Hematopoietic multipotent progenitor cell treated with erythropoietin and hydrocortisone succinate and interleukin-3 and kit ligand, for 8 days (in vitro differentiated cells): ENCODE results near the gene RTN4IP1.
"Not testable (repeated sequence)": the region's sequence is repeated elsewhere in the genome, so short reads cannot be mapped to it uniquely, and the experiment has no call there.

Experiments used
- DNase-seq: peaks from one replicate; pipeline ENCODE4 v3.0.0-alpha.2; 2015

RTN4IP1 gene

DNA sequence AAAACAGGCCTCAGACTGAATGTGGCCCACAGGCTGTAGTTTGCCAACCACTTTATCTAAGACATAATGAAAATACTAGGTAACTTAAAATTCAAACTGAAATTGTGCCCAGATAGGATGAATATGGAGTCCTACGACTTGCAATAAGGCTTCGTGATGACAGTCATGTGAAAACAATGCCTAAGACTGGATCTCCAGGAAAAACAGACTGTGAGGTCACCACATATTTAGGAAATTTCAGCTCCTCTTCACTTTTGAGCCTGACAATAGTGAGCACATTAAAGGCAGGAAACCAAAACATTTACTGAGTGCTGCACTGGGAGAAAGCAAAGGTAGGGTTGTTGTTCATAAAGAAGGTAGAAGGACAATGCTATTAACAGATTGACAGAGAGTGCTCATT, 50.0 kb downstream of the RTN4IP1 start:
- no peak for DNase-seq

DNA sequence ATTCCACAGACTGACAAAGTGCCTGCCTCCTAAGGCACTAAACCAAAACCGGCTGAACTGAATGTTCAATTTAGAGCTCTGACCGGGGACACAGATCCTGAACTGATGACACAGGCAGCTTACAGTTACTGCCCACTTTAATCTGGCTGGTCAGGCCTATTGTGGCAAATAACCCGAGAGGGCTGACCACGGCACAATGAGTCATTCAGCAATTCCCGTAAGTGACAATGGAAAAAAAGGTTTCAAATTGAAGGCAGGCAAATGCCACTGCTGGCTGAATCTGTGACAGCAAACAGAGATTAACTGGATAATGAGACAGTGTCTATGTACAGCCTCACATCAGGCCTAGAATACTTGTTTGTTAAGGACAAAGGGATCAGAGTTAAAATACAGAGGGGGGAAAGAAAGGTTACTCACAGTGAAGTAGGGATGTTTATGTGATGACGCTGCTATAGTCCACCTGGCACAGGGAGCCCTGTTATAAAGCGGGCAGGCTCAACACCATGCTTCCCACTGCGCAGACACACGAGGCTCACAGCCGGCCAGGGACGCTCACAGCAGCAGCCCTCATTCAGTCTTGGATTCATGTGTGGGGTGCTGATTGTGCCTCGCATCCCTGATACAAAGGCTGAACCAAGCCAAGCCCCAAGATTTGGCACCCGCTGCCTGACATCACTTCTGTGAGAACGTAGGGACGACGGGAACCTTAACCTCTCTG, 54.4 kb downstream of the RTN4IP1 start:
- DNase-seq, result peak; percentile 17

DNA sequence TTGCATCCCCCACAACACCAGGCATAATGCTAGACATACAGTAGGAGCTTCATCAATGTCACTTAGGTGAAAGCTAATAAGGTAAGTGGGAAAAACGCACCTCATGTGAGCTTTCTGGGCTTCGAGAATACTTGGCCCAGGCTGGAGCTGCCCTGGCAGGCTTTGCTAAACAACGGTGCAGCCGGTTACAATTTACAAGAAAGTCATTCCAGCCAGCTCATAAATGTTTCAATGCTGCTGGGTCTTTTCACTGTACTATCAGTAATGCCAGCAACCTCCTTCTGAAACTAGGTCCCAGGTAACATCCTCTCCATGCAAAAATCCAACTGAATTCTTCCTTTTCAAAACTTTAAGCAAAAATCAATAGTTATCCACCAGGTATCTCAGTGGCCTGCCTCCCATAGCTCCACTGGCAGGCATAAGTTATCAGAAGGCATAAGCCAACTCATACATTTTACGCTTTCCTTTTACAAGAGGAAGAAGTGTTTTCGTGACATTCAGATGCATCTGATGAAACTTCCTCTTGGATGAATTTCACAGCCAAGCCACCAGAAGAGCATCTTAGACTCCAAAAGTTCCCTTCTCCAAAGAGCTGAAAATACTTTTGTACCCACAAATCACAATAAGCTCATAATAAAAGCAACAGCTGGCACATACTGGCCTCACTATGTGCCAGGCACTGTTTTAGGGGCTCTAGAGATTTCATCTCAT, 56.3 kb downstream of the RTN4IP1 start:
- DNase-seq, result no peak

DNA sequence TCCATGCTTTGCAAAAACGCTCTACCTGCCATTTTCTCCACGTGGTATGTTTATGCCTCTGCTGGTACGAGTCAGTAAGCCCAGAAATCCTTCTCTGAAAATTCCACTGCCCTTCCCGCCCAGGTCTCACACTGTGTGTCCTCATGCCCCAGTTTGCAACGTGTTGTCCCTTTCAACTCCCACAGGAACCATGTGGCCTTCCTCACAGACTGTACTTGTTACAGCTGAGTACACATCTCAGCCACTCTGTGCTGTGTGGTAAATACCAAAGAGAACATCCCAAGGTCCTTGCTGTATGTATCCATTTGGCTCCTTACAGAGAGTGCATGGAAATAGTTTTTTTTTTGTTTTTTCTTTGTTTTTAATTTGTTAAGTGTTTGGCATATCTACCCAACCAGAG, 56.9 kb downstream of the RTN4IP1 start:
- no peak for DNase-seq

DNA sequence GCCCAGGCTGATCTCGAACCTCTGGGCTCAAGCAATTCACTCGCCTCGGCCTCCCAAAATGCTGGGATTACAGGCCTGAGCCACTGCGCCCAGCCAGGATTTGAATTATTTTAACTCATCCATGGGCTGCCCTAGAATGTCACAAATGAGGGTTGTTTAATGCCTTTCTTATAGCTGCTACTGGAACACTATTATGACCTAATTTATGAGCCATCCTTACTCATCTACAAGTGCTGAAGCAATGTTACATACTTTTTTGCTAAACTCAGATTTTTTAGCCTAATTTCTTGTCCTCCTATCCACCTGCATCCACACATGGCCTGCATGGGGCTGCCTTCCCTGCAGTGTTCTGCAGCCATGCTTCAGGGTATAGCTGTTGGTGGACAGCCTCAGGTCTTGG, 59.9 kb downstream of the RTN4IP1 start:
- DNase-seq, result no peak

DNA sequence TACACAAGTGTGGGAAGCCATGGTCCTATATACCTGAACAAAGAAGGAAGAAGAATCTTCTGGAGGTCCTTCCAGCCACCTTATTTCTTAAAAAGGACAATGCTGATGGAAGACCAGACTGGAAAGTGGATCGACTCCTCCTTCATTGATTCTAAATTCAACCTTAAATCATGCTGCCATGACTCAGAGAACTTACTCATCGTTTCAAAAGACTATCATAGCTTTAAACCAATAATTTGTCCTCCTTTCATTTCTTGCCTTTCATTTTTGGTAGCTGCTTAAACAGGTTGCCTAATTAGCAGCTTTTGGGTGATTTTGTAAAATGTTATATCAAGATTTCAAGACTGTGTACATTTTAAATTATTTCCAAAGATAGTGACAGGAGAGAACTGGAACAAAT, 60.8 kb downstream of the RTN4IP1 start:
- no peak for DNase-seq

DNA sequence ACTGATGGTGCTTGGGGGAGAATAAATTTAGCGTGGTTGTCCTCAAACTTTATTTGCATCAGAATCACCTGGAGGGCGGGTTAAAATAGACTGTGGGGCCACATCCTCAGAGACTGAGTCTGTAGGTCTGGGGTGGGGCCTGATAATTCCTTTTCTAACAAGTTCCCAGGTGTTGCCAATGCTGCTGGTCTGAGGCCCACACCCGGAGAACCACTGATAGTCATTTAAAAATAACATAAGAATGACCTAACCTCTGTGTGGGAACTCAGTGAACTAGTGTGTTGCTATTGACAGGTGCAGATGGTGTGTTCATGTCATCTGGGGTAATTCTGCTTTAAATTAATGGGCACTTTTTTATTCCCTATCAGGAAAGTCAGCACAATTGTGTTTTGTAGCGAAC, 64.8 kb downstream of the RTN4IP1 start:
- no peak for DNase-seq

DNA sequence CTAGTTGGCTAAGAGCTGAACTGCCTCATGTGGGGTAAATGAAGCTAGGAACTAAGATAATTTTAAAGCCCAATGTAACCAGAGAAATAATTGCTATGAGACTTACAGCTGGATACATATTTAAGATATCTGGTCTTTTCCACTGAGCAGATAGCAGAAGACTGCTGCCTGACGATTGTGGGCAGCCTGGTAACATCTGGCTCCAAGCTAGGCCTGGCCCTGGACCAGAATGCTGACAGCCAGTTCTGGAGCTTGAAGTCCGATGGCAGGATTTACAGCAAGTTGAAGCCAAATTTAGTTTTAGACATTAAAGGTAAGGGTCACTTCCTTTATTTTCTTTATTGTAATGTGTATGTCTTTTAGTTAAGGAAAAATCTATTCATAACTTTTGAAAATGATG, 65.7 kb downstream of the RTN4IP1 start:
- no peak for DNase-seq

DNA sequence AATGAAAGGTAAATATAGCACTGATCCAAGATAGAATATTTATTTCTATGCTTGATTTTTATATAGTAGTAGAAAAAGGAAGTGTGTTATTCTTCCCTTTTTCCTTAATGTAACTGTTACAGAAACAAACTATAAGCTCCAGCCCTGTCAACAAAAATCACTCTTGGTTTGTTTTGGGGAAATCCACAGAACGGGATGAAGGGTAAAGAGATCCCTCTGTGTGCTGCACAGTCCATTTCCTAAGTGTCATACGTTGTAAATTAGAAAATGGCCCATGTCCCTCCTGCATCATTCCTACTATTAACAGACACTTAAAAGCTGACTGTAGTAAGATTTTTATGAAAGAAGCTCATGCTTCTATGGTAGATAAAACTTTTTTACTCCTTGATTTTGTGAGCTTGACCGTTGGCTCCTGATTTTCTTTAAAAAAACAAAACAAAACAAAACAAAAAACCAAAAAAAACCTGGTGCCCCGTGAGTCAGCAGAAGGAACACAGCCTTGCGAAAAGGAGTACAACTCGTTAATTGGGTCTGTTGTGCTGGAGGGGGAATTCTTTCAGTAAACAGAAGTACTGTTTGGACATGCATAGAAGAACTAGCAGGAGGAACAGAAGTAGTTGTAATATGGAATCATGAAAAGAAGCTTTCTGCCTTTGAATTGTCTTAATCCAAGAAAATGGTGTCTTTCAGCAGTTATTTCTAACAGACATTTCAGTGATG, 67.5 kb downstream of the RTN4IP1 start:
- DNase-seq, result no peak

DNA sequence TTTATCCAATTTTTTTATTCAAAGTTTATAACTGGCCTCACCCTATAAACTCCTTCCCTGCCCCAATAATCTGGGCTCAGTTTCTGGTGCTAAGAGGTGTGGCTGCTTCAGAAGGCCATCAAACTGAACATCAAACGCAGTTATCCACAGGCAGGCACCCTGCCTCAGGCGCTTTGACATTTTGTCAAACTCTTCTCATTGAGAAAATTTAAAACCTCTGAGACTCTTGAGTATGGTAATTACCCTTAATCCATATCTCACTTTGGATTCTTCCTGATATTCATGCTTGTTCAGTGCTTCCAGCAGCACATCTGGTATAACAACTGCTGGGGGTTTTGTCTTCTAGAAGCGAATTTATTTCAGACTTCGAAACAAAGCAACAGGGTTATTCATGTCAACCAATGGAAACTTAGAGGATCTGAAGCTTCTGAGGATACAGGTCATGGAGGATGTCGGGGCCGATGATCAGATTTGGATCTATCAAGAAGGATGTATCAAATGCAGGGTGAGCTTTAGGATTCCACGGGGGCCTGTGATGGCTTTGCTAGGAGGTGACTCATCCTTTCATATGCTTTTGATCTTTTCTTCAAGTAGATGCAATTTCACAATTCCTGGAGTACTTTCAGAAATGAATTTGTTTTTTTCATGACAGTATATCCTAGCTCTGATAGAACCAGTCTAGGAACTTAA, 68.2 kb downstream of the RTN4IP1 start:
- DNase-seq, result no peak

DNA sequence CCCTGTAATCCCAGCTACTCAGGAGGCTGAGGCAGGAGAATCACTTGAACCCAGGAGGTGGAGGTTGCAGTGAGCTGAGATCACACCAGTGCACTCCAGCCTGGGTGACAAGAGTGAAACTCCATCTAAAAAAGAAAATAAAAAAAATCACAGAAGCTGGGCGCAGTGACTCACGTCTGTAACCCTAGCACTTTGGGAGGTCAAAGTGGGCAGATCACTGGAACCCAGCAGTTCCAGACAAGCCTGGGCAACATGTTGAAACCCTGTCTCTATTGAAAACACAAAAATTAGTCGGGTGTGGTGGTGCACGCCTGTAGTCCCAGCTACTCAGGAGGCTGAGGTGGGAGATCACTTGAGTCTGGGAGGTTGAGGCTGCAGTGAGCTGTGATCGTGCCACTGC, 69.6 kb downstream of the RTN4IP1 start:
- not testable (repeated sequence) for DNase-seq

DNA sequence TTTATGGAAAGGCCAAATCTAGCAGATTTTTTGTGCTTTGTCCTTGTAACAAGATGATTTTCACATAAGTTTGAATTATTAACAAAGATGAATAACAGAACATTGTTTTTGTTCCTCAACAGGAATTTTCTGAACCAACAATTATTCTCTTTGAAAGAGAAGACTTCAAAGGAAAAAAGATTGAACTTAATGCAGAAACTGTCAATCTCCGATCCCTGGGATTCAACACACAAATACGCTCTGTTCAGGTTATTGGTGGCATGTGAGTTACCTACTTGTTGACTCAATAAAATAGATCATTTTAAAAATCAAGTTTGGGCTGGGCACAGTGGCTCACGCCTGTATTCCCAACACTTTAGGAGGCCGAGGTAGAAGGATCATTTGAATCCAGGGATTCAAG, 70.9 kb downstream of the RTN4IP1 start:
- no peak for DNase-seq

DNA sequence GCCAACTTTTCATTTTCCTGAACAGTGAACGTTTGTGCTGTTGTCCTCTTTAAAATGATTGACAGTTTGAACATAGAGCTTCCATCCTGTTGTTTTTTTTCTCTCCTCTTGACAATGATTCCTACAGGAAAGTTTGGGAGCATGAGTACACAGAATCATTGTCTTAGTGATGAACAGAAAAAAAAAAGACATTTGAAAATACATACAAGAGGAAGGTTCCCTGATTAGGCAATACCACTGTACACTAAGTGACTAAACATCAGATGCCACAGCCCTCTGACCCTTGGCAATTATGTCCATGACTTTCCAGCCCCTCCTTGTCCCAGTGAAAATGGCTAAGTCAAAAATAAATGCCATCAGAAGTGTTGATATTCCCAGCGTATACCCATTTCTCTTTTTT, 71.5 kb downstream of the RTN4IP1 start:
- DNase-seq, result no peak

DNA sequence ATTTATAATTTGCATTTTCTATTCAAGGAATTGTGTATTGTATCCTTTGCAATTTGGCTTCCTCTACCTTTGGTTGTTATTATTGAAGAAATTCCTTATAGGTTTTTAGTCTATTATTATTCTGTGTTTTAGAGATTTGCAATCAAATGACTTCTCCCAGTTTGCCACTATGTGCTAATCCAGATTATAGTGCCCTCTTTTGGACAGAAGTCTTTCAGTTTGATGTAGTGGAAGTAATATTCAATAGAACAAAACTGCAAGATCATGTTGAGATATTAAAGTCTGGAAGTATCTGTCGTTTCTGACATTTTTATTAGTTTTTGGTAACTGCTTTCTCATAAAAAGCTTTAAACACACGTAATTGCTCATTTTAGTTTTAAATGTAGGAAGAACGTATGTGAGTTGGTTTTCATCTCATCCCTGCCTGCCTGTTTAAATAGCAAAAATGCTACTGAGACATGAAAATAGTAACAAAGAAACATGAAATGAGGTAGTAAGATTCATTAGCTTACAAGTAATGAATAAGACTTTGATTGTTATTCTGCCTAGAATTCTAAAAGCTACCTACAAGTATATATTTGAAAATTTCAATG, 72.8 kb downstream of the RTN4IP1 start:
- DNase-seq, result peak; percentile 51

DNA sequence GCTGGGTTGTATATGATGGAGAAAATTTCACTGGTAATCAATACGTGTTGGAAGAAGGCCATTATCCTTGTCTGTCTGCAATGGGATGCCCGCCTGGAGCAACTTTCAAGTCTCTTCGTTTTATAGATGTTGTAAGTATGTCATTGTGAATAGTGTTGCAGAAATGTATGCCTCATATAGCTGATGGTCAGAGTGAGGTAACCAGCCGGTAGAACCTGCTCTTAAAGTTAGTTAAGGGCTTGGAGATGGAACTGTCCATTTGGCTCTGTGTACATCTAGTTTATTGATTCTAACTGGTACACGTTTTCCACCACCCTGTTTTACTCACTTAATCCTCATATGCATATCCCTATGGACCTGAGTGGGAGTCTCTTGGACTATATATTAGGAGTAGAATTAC, 73.5 kb downstream of the RTN4IP1 start:
- DNase-seq, result no peak

DNA sequence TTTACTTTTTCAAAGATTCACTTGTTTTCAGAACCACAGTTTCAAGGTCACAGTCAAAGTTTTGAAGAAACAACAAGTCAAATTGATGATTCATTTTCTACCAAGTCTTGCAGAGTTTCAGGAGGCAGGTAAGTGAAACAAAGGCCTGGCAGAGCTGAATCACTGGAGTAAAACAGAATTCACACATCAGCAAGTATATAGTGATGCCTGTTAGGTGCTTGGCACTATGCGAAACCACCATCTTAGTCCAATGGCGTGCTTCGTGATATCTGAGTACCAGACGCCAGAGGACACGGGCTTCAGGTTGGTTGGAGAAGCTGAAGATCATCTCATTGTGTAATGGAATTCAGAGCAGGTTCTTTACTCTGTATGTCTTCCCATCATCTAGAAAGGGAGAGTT, 75.9 kb downstream of the RTN4IP1 start:
- DNase-seq, result no peak

DNA sequence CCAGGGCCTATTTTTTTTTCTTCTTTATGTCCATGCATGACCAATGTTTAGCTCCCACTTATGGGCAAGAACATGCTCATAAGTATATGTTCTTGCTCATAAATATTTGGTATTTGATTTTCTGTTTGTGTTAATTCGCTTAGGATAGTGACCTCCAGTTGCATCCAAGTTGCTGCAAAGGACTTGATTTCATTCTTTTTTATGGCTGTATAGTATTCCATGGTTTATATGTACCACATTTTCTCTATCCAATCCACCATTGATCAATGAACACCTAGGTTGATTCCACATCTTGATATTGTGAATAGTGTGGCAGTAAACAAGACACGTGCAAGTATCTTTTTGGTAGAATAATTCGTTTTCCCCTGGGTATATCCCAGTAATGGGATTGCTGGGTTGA, 78.1 kb downstream of the RTN4IP1 start:
- DNase-seq, result no peak

DNA sequence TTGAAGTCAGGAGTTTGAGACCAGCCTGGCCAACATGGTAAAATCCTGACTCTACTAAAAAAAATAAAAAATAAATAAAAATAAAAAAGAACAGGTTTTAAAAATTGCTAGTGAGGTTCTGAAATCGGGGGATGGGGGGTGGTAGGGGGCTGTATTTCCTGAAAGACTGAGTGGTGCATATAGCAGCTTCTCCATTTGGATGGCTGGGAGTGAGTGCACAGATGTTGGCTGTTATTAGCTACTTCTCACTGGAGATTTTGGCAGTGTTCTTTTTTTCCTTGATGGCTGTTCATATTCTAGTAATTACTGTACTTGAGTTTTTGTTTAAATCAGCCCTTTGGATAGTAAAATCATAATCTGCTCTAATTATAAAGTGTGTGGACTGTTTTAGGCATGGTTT, 79.8 kb downstream of the RTN4IP1 start:
- no peak for DNase-seq

DNA sequence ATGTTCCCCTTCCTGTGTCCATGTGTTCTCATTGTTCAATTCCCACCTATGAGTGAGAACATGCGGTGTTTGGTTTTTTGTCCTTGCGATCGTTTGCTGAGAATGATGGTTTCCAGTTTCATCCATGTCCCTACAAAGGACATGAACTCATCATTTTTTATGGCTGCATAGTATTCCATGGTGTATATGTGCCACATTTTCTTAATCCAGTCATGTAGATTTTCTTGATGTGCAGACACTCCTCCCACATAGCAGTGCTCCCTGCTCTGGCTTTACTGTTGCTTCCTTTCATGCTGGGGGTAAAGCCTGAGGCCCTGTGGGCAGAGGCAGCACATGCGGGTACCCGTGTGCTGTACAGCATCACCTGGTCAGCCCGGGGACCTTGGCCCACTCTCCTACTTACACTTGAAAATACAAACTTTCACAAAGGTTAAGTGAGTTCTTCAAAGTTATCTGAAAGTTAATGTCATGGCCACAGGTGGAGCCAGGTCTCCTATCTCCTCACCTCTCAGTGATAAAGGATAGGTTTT, 80.3 kb downstream of the RTN4IP1 start:
- not testable (repeated sequence) for DNase-seq

DNA sequence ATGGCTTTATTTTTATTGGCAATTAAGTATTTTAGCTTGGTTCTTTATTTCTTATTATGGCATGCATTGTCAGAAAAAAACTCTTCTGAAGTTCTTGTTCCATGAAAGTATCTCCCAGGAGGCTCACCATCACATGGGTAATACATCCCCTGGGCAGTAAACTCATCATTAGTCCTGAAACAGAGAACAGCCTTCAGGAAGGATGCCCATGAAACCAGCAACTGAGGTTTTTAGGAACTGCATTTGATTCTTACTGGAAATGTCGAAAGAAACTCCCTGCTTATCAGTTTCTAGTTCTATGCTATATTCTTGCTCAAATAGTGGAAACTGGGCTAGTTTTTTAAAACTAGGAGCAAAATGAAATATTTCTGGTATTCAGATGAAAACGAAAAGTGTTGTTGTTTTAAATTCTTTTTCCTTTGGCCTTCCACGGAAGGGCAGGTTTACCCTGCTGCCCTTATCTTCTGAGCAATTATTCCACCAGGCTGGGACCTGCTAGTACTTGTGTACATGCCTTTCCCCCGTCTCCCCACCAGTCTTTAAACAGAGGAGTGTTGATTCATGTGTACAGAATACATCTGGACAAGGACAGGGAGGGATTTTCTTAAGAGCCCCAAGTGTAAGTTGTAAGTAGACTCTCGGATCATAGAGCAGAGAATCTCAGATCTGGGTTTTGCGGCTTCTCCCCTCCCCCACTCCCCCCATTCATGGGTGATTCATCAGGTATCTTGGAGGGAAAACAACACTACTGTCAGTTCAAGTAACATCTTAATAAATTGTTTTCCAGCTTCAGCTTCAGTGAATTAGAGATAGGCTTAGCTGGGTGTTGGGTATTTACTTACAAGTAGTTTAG, 81.5 kb downstream of the RTN4IP1 start:
- DNase-seq, result no peak

DNA sequence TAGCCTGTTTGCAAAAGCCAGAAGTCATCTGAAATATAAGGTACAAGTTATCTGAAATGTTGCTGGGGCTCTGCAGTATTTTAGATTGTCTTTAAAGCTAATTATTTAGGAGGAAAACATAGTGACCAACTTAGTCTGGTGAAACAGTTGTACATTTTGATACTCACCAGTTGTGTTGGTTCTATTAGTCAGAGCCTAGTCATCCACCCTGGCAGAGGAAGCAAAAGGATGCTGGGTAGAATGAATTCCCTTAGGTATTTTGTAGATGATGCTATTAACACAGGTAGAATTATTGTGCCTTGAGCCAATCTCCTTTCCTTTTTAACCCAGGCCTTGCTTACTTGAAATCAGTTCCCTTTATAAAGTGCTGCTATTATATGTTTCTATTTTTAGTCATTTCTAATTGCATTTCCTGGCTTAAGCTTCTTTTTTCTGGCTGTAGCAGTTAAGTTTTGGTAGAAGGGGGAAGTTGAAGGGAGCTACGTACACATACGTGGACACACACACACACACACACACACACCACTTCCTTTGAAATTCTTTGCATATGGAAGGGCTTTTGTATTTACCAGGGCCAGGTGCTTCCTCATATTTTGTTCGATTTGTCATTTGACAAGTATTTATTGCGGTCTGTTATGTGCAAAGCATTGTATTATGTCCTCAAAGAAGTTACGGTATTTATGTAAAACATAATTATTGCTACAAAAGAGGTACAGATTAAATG, 82.4 kb downstream of the RTN4IP1 start:
- DNase-seq, result no peak
